GM12878 (cell line): ENCODE results near the gene IQSEC2. TPM values are rescaled to one million over a fixed set of nuclear protein-coding genes. Genes with fewer than 3 reads are reported as not detected.

Experiments
- ATAC-seq: fragments of 200-7000 bp; cut with Tn5 transposase; 3 replicates; pipeline ENCODE4 v1.9.1; 2020; ENCODE audit warnings: mild to moderate bottlenecking, moderate library complexity
- BruUV-seq: library from RNA; stranded (reverse); fragments of 400-500 nt; replicated peaks from 2 replicates; lab custom pipeline; 2021; lab: Mats Ljungman, UMichigan
- CTCF ChIA-PET: fragments of 300-600 bp; sonication (Branson Sonifier 250); formaldehyde crosslinking; extraction: SDS; loops from one replicate; lab custom pipeline; 2021; ENCODE audit warnings: inconsistent platforms; lab: Yijun Ruan, JAX
- POLR2A ChIA-PET: fragments of 350-600 bp; formaldehyde crosslinking; extraction: SDS; loops from one replicate; lab custom pipeline; 2021; ENCODE audit warnings: inconsistent platforms; lab: Charles Lee
- RAD21 ChIA-PET: fragments of 300-600 bp; sonication (Branson Sonifier 250); formaldehyde crosslinking; loops from one replicate; lab custom pipeline; 2023; ENCODE audit warnings: antibody characterized with exemption; ENCODE audit not compliant: unreplicated experiment; lab: Charles Lee
- SMC1A ChIA-PET: fragments of 300-600 bp; sonication (Branson Sonifier 250); formaldehyde crosslinking; loops from one replicate; lab custom pipeline; 2023; ENCODE audit not compliant: unreplicated experiment, uncharacterized antibody; lab: Charles Lee
- DNase-seq: peaks from one replicate; pipeline ENCODE4 v3.0.0-alpha.2; 2011; ENCODE audit warnings: low read depth, low spot score
- FAIRE-seq: peaks from 3 replicates; lab custom pipeline; 2011; peaks lifted over from hg19 to GRCh38; lab: Jason Lieb, UNC
- H2AFZ ChIP-seq: 2 replicates; pipeline ENCODE4 v1.6.0; 2011; ENCODE audit warnings: low read depth, low read length, control low read depth; ENCODE audit not compliant: control insufficient read depth
- H3K27ac ChIP-seq: 2 replicates; pipeline ENCODE4 v1.5.1; 2011; ENCODE audit warnings: control low read depth; ENCODE audit not compliant: control insufficient read depth, insufficient read depth
- H3K27me3 ChIP-seq, 2 experiments: replicated peaks in 1 of 2; 2 replicates each; pipeline versions ENCODE4 v1.6.0 to v1.6.1; 2011; ENCODE audit warnings: low read length in 1 of 2; ENCODE audit not compliant: control insufficient read depth in 2 of 2, insufficient read depth in 2 of 2
- H3K36me3 ChIP-seq, 2 experiments: 2 replicates each; pipeline ENCODE4 v1.5.1; 2011; ENCODE audit warnings: low read length in 1 of 2; ENCODE audit not compliant: control insufficient read depth in 2 of 2, insufficient read depth in 2 of 2
- H3K4me1 ChIP-seq: 2 replicates; pipeline ENCODE4 v1.6.1; 2011; ENCODE audit warnings: mild to moderate bottlenecking, low read length, moderate library complexity, mixed read lengths; ENCODE audit not compliant: control insufficient read depth, insufficient read depth
- H3K4me2 ChIP-seq: 2 replicates; pipeline ENCODE4 v1.6.0; 2011; ENCODE audit warnings: control low read depth; ENCODE audit not compliant: control insufficient read depth, insufficient read depth
- H3K4me3 ChIP-seq: fragments of 200-600 bp; sonication (generic); 2 replicates; pipeline ENCODE4 v1.5.1; 2016
- H3K79me2 ChIP-seq: 2 replicates; pipeline ENCODE4 v1.6.0; 2011; ENCODE audit warnings: low read length; ENCODE audit not compliant: control insufficient read depth, insufficient read depth
- H3K9ac ChIP-seq: 2 replicates; pipeline ENCODE4 v1.8.0; 2011; ENCODE audit warnings: low read length, control low read depth, mixed read lengths; ENCODE audit not compliant: control insufficient read depth, insufficient read depth
- H3K9me3 ChIP-seq: replicated peaks from 3 replicates; pipeline ENCODE4 v1.5.1; 2011; ENCODE audit warnings: mild to moderate bottlenecking, low read length; ENCODE audit not compliant: control insufficient read depth, insufficient read depth
- H4K20me1 ChIP-seq: 2 replicates; pipeline ENCODE4 v1.6.0; 2011; ENCODE audit not compliant: control insufficient read depth, insufficient read depth
- ASH2L ChIP-seq: fragments of 300-600, 200-600 bp; sonication (generic); IDR thresholded peaks from 2 replicates; pipeline ENCODE4 v1.6.1; 2017; ENCODE audit warnings: low read depth, mild to moderate bottlenecking, borderline replicate concordance
- BRCA1 ChIP-seq: IDR thresholded peaks from 2 replicates; pipeline ENCODE4 v1.6.1; 2011; ENCODE audit warnings: low read depth, low read length, improper control_type of control experiment
- EGR1 ChIP-seq, 2 experiments: IDR thresholded peaks; 1 replicate in 1 of 2; 2 replicates in 1 of 2; pipeline ENCODE4 v1.6.1; 2011 to 2012; ENCODE audit warnings: low read depth in 2 of 2, low read length in 2 of 2, borderline replicate concordance in 1 of 2, mild to moderate bottlenecking in 1 of 2, moderate library complexity in 1 of 2
- FOXM1 ChIP-seq: IDR thresholded peaks from 2 replicates; pipeline ENCODE4 v1.6.1; 2012; ENCODE audit warnings: low read depth, mild to moderate bottlenecking, inconsistent platforms, low read length, moderate library complexity
- LARP7 ChIP-seq: fragments of 450-650 bp; IDR thresholded peaks from 2 replicates; pipeline ENCODE4 v1.6.1; 2017; ENCODE audit warnings: mild to moderate bottlenecking
- PAX5 ChIP-seq: IDR thresholded peaks from 2 replicates; pipeline ENCODE4 v1.6.1; 2011; ENCODE audit warnings: low read depth, low read length, borderline replicate concordance
- POLR2AphosphoS5 ChIP-seq: IDR thresholded peaks from 2 replicates; pipeline ENCODE4 v1.6.1; 2011; ENCODE audit warnings: mild to moderate bottlenecking, low read length, inconsistent platforms
- STAT3 ChIP-seq: IDR thresholded peaks from 2 replicates; pipeline ENCODE4 v1.6.1; 2011; ENCODE audit warnings: low read depth, low read length, improper control_type of control experiment
- ZZZ3 ChIP-seq: IDR thresholded peaks from 2 replicates; pipeline ENCODE4 v1.6.1; 2011; ENCODE audit warnings: low read depth; ENCODE audit not compliant: control insufficient read depth, insufficient read length
- WGBS: methylation state at CpG from one replicate; pipeline ENCODE4 v1.1.6; 2016; ENCODE audit warnings: low lambda C conversion rate; ENCODE audit not compliant: insufficient replicate concordance, insufficient coverage; ENCODE audit errors: missing lambda C conversion rate; 5-methylcytosine and 5-hydroxymethylcytosine counted together
- in situ Hi-C: fragments of 300-500 bp; cut with MboI; formaldehyde crosslinking; loops from 9 replicates; pipeline ENCODE4 v1.14.3; 2018; ENCODE audit warnings: mixed read lengths
- intact Hi-C: fragments of 100-400 bp; cut with micrococcal nuclease; formaldehyde crosslinking; loops from one replicate; pipeline ENCODE4 v1.14.2; 2022; ENCODE audit not compliant: unreplicated experiment
- polyA plus RNA-seq, 11 experiments: library from polyadenylated mRNA; depleted of rRNA in 4 of 11; unstranded in 6 of 11; stranded (reverse) in 5 of 11; fragments of >200 nt; fragmentation: Nextera tagmentation in 4 of 11; fragmentation: Illumina TruSeq in 1 of 11; extraction: Ambion mirVana in 4 of 11; extraction: Trizol in 1 of 11; gene quantifications; 1 replicate in 1 of 11; 2 replicates in 10 of 11; pipeline versions ENCODE4 v1.2.1 to v1.2.3, GENCODE V29; 2011 to 2016; ENCODE audit warnings: inconsistent platforms in 2 of 11, missing spikeins in 2 of 11, low read depth in 1 of 11
- total RNA-seq, 4 experiments: library from RNA; depleted of rRNA in 3 of 4; stranded (reverse); fragments of >200 nt in 3 of 4; fragmentation: Illumina TruSeq in 1 of 4; extraction: Trizol in 1 of 4; gene quantifications; 2 replicates each; pipeline versions ENCODE4 v1.2.1 to v1.2.3, GENCODE V29; 2013 to 2021
- TF ChIP-seq, protein P1 (sequence below): fragments of 150-350 bp; IDR thresholded peaks from 2 replicates; pipeline ENCODE4 v1.6.1; 2016; ENCODE audit warnings: low read depth, low read length
- TF ChIP-seq, protein P2 (sequence below): fragments of 450-650 bp; IDR thresholded peaks from 2 replicates; pipeline ENCODE4 v1.6.1; 2014; ENCODE audit warnings: mild to moderate bottlenecking
- TF ChIP-seq, protein P3 (sequence below): IDR thresholded peaks from 2 replicates; pipeline ENCODE4 v1.6.1; 2011; ENCODE audit warnings: borderline replicate concordance, low read depth, mild to moderate bottlenecking, moderate library complexity, mixed read lengths, low read length; ENCODE audit not compliant: insufficient read depth; ENCODE audit errors: extremely low read length

IQSEC2 gene
- total and polyA plus RNA-seq, 10 of the 15 experiments (the other 5 are each of a cell fraction or from before 2014, with no cell fraction given) = 0.01 to 0.23 (median 0.04) TPM; not detected in 3

DNA sequence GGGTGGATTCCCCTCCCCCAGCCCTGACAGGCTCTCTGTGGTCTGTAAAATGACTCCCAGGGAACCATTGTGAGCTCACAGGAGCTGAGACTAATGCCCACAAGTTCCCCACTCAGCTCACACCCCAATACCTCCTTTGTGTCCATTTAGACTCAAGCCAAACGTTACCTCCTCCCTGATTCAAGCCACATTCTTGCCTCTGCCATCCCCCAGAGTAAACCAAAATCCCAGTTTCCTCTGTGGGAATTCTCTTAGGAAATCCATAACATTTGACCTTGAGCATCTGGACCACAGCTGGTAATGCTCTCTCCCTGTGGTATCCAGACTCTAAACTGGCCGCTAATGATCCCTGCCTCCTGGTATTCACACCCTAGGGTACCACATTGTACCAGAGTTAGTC lies 30.1 kb downstream of the IQSEC2 start:
- 30% methylated on average over 2 of the region's 2 CpGs for WGBS
- in situ Hi-C loops = no loop called here
- H3K79me2 ChIP-seq = no peaks in the 10 kb centered on the region
- no peak overlapping the region for H3K4me3 ChIP-seq
- DNase-seq (no peak), ATAC-seq (no peak), FAIRE-seq (no peak)
- ChIA-PET RAD21 (no interaction called here), SMC1A (interaction anchor here (1.0 kb wide), 1 partner anchor 12 kb away, joined by 3 read pairs; no protein-coding TSS in a partner anchor), CTCF (interaction anchor here (0.9 kb wide), 1 partner anchor 12 kb away, joined by 3 read pairs; no protein-coding TSS in a partner anchor), POLR2A (no interaction called here)
- H3K9ac ChIP-seq = no peak overlapping the region
- H3K27ac ChIP-seq = no peak overlapping the region
- no peaks in the 10 kb centered on the region for H3K36me3 ChIP-seq
- TF ChIP-seq, protein P1, sequence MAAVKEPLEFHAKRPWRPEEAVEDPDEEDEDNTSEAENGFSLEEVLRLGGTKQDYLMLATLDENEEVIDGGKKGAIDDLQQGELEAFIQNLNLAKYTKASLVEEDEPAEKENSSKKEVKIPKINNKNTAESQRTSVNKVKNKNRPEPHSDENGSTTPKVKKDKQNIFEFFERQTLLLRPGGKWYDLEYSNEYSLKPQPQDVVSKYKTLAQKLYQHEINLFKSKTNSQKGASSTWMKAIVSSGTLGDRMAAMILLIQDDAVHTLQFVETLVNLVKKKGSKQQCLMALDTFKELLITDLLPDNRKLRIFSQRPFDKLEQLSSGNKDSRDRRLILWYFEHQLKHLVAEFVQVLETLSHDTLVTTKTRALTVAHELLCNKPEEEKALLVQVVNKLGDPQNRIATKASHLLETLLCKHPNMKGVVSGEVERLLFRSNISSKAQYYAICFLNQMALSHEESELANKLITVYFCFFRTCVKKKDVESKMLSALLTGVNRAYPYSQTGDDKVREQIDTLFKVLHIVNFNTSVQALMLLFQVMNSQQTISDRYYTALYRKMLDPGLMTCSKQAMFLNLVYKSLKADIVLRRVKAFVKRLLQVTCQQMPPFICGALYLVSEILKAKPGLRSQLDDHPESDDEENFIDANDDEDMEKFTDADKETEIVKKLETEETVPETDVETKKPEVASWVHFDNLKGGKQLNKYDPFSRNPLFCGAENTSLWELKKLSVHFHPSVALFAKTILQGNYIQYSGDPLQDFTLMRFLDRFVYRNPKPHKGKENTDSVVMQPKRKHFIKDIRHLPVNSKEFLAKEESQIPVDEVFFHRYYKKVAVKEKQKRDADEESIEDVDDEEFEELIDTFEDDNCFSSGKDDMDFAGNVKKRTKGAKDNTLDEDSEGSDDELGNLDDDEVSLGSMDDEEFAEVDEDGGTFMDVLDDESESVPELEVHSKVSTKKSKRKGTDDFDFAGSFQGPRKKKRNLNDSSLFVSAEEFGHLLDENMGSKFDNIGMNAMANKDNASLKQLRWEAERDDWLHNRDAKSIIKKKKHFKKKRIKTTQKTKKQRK = no peak
- TF ChIP-seq LARP7 = no peak
- no peaks in the 10 kb centered on the region for H4K20me1 ChIP-seq
- intact Hi-C loops = no loop called here
- no peaks in the 10 kb centered on the region; a peak in 1 of 4 replicates for H3K27me3 ChIP-seq
- H3K4me1 ChIP-seq = no peaks in the 10 kb centered on the region
- no peak overlapping the region for H3K4me2 ChIP-seq
- no peaks in the 10 kb centered on the region for H3K9me3 ChIP-seq
- BruUV-seq = no TSS peak
- H2AFZ ChIP-seq = no peak overlapping the region

DNA sequence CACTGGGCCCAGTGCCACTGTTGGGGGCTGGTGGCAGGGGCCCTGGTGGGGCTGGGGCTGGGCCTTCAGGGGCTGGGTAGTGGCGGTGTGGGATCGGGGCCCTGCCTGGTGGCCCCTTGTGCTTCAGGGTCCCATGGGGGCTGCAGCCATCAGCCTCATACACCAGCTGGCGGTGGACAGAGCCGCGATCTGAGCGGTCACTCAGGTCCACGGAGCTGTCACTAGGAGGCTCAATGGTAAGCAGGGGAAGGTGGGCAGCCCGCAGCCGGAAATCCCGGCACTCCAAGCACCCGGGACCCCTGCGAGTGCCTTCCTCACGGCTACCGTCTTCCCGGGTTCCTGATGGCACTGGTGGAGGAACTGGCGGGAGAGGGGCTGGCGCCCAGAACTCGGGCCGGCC lies 30.8 kb downstream of the IQSEC2 start:
- no peak overlapping the region for H3K4me2 ChIP-seq
- SMC1A ChIA-PET = no interaction called here
- H3K27ac ChIP-seq = no peak overlapping the region
- BruUV-seq = no TSS peak
- H3K27me3 ChIP-seq = no peaks in the 10 kb centered on the region; a peak in 1 of 4 replicates
- no peaks in the 10 kb centered on the region for H3K9me3 ChIP-seq
- ATAC-seq (no peak), DNase-seq (no peak), FAIRE-seq (no peak)
- H3K79me2 ChIP-seq = no peaks in the 10 kb centered on the region
- CTCF ChIA-PET = interaction anchor here (0.9 kb wide), 1 partner anchor 11 kb away, joined by 3 read pairs; no protein-coding TSS in a partner anchor
- RAD21 ChIA-PET = no interaction called here
- H3K4me3 ChIP-seq = no peak overlapping the region
- in situ Hi-C loops = no loop called here
- no peaks in the 10 kb centered on the region for H3K36me3 ChIP-seq
- WGBS = 57% methylated on average over 15 of the region's 19 CpGs
- H3K4me1 ChIP-seq = no peaks in the 10 kb centered on the region
- no peaks in the 10 kb centered on the region for H4K20me1 ChIP-seq
- H2AFZ ChIP-seq = no peak overlapping the region
- no peak overlapping the region for H3K9ac ChIP-seq
- POLR2A ChIA-PET = no interaction called here
- intact Hi-C loops = no loop called here
- TF ChIP-seq STAT3 (no peak), POLR2AphosphoS5 (no peak), ZZZ3 (no peak), EGR1 (IDR thresholded peaks at IDR 0.05; ENCODE audit: borderline replicate concordance in 1 of 2, low read depth in 2 of 2, low read length in 2 of 2) (no peak), BRCA1 (no peak), FOXM1 (no peak), ASH2L (no peak), PAX5 (no peak)
- TF ChIP-seq, protein P2, sequence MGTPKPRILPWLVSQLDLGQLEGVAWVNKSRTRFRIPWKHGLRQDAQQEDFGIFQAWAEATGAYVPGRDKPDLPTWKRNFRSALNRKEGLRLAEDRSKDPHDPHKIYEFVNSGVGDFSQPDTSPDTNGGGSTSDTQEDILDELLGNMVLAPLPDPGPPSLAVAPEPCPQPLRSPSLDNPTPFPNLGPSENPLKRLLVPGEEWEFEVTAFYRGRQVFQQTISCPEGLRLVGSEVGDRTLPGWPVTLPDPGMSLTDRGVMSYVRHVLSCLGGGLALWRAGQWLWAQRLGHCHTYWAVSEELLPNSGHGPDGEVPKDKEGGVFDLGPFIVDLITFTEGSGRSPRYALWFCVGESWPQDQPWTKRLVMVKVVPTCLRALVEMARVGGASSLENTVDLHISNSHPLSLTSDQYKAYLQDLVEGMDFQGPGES = no peak
- TF ChIP-seq, protein P3, sequence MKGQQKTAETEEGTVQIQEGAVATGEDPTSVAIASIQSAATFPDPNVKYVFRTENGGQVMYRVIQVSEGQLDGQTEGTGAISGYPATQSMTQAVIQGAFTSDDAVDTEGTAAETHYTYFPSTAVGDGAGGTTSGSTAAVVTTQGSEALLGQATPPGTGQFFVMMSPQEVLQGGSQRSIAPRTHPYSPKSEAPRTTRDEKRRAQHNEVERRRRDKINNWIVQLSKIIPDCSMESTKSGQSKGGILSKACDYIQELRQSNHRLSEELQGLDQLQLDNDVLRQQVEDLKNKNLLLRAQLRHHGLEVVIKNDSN = no peak
